Memory B cell (primary cell): ENCODE results near the gene ENOX1.
"Not testable (repeated sequence)": the region's sequence is repeated elsewhere in the genome, so short reads cannot be mapped to it uniquely, and the experiment has no call there.

ENCODE experiments used
- ATAC-seq: fragments of 150-1000 bp; cut with Tn5 transposase; 2 replicates; pipeline ENCODE4 v1.10.0; 2021; ENCODE audit warnings: low read depth, mild to moderate bottlenecking, moderate library complexity
- DNase-seq, 2 donors: peaks; one replicate each; pipeline ENCODE4 v3.0.0; 2022; ENCODE audit warnings: low spot score in 2 of 2
- H3K27ac Mint-ChIP-seq: one replicate; pipeline ENCODE4 v1.8.0; 2022; ENCODE audit warnings: mild to moderate bottlenecking, moderate library complexity, mixed read lengths
- H3K27me3 Mint-ChIP-seq: one replicate; pipeline ENCODE4 v1.8.0; 2022; ENCODE audit warnings: mixed read lengths
- H3K36me3 Mint-ChIP-seq: one replicate; pipeline ENCODE4 v1.8.0; 2022; ENCODE audit warnings: mild to moderate bottlenecking, mixed read lengths
- H3K4me1 Mint-ChIP-seq: one replicate; pipeline ENCODE4 v1.8.0; 2022; ENCODE audit warnings: mixed read lengths
- H3K4me3 Mint-ChIP-seq: one replicate; pipeline ENCODE4 v1.8.0; 2022; ENCODE audit warnings: mild to moderate bottlenecking, moderate library complexity, mixed read lengths
- H3K9me3 Mint-ChIP-seq: one replicate; pipeline ENCODE4 v1.8.0; 2022; ENCODE audit warnings: mixed read lengths

ENOX1 gene

GRCh38 chr13:43424412-43424811 lies 362.4 kb downstream of the ENOX1 start:
- ATAC-seq, result no peak
- peaks cover 2% of the 10 kb centered on the region for H3K27me3 Mint-ChIP-seq
- no peak overlapping the region for H3K27ac Mint-ChIP-seq
- DNase-seq, result no peak
- H3K36me3 Mint-ChIP-seq, result no peaks in the 10 kb centered on the region
- peaks cover 4% of the 10 kb centered on the region for H3K9me3 Mint-ChIP-seq
- no peaks in the 10 kb centered on the region for H3K4me1 Mint-ChIP-seq
- no peak overlapping the region for H3K4me3 Mint-ChIP-seq

DNA sequence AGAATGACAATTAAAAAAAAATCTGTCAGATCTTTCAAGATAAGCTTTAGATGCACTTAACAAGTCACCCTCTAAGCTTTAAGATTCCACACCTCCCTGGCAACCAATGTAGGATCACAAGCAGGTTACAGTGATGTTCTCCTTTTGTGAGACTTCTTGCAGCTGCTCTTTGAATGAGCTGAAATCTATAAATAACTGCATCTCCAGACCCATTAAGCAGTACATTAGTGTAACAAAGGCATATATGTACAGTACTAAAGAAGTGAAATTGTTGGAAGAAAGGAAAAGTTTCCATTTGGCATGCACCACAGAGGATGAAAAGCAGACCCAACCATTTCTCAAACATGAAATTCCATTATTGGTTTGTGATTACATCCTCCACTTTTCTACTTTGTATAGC lies 364.7 kb downstream of the ENOX1 start:
- ATAC-seq, result no peak
- H3K4me1 Mint-ChIP-seq, result no peaks in the 10 kb centered on the region
- peaks cover 4% of the 10 kb centered on the region for H3K9me3 Mint-ChIP-seq
- H3K27me3 Mint-ChIP-seq, result peaks cover 2% of the 10 kb centered on the region
- H3K36me3 Mint-ChIP-seq, result no peaks in the 10 kb centered on the region
- no peak for DNase-seq
- no peak overlapping the region for H3K4me3 Mint-ChIP-seq
- no peak overlapping the region for H3K27ac Mint-ChIP-seq

- H3K27me3 Mint-ChIP-seq, H3K9me3 Mint-ChIP-seq, H3K4me1 Mint-ChIP-seq, H3K27ac Mint-ChIP-seq, H3K36me3 Mint-ChIP-seq, H3K4me3 Mint-ChIP-seq, ATAC-seq, DNase-seq: not testable (repeated sequence)
Observed at GRCh38 chr13:43416842-43417241, 369.9 kb downstream of the ENOX1 start.

DNA sequence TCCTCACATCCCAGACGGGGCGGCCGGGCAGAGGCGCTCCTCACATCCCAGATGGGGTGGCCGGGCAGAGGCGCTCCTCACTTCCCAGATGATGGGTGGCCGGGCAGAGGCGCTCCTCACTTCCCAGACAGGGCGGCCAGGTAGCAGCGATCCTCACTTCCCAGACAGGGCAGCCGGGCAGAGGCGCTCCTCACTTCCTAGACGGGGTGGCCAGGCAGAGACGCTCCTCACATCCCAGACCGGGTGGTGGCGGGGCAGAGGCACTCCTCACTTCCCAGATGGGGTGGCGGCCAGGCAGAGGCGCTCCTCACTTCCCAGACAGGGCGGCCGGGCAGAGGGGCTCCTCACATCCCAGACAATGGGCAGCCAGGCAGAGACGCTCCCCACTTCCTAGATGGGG lies 370.4 kb downstream of the ENOX1 start:
- not testable (repeated sequence) for H3K4me3 Mint-ChIP-seq, DNase-seq, H3K36me3 Mint-ChIP-seq, H3K4me1 Mint-ChIP-seq, H3K27ac Mint-ChIP-seq, H3K27me3 Mint-ChIP-seq, ATAC-seq, H3K9me3 Mint-ChIP-seq

GRCh38 chr13:43415903-43416391 lies 370.8 kb downstream of the ENOX1 start:
- not testable (repeated sequence) for H3K27ac Mint-ChIP-seq, ATAC-seq, DNase-seq

GRCh38 chr13:43414111-43414510 lies 372.7 kb downstream of the ENOX1 start:
- Mint-ChIP-seq H3K27ac (no peak overlapping the region), H3K4me1 (no peaks in the 10 kb centered on the region)

More at GRCh38 chr13:43415903-43416391, 370.8 kb downstream of the ENOX1 start:
- not testable (repeated sequence) for H3K4me1 Mint-ChIP-seq, H3K27me3 Mint-ChIP-seq, H3K4me3 Mint-ChIP-seq, H3K9me3 Mint-ChIP-seq, H3K36me3 Mint-ChIP-seq

GRCh38 chr13:43411741-43412140 lies 375.0 kb downstream of the ENOX1 start:
- Mint-ChIP-seq H3K9me3 (no peaks in the 10 kb centered on the region), H3K4me3 (no peak overlapping the region), H3K4me1 (no peaks in the 10 kb centered on the region), H3K27ac (no peak overlapping the region), H3K27me3 (peaks cover 7% of the 10 kb centered on the region), H3K36me3 (no peaks in the 10 kb centered on the region)
- DNase-seq (no peak), ATAC-seq (no peak)

More at GRCh38 chr13:43414111-43414510, 372.7 kb downstream of the ENOX1 start:
- no peak for ATAC-seq
- DNase-seq, result no peak
- Mint-ChIP-seq H3K27me3 (peaks cover 3% of the 10 kb centered on the region), H3K36me3 (no peaks in the 10 kb centered on the region), H3K4me3 (no peak overlapping the region), H3K9me3 (no peaks in the 10 kb centered on the region)

GRCh38 chr13:43411211-43411610 lies 375.6 kb downstream of the ENOX1 start:
- no peak overlapping the region for H3K4me3 Mint-ChIP-seq
- no peaks in the 10 kb centered on the region for H3K9me3 Mint-ChIP-seq
- no peak for DNase-seq
- H3K36me3 Mint-ChIP-seq, result no peaks in the 10 kb centered on the region
- no peaks in the 10 kb centered on the region for H3K4me1 Mint-ChIP-seq
- no peak overlapping the region for H3K27ac Mint-ChIP-seq
- H3K27me3 Mint-ChIP-seq, result peaks cover 8% of the 10 kb centered on the region
- ATAC-seq, result no peak

DNA sequence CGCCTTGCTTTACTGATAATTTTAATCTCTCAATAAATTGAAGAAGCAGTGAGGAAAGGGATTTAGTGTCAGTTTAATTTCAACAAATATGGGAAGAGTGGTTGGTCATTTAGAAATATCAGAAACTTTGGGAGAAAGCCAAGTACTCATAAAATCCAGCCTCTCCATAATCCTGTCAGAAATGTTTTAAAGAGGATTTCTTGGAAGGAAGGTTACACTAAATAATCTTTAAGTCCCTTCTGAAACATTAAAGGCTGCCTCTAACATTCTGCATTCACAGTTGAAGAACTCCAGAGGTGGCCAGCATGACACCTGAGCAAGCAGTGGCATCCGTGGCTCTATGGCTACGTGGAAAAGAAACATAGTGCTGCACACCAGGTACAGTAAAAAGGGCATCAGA lies 378.5 kb downstream of the ENOX1 start:
- H3K36me3 Mint-ChIP-seq, result no peaks in the 10 kb centered on the region
- ATAC-seq, result no peak
- no peak overlapping the region for H3K27ac Mint-ChIP-seq
- no peak overlapping the region for H3K4me3 Mint-ChIP-seq
- H3K4me1 Mint-ChIP-seq, result no peaks in the 10 kb centered on the region
- no peaks in the 10 kb centered on the region for H3K9me3 Mint-ChIP-seq
- DNase-seq, result no peak
- peaks cover 7% of the 10 kb centered on the region for H3K27me3 Mint-ChIP-seq

DNA sequence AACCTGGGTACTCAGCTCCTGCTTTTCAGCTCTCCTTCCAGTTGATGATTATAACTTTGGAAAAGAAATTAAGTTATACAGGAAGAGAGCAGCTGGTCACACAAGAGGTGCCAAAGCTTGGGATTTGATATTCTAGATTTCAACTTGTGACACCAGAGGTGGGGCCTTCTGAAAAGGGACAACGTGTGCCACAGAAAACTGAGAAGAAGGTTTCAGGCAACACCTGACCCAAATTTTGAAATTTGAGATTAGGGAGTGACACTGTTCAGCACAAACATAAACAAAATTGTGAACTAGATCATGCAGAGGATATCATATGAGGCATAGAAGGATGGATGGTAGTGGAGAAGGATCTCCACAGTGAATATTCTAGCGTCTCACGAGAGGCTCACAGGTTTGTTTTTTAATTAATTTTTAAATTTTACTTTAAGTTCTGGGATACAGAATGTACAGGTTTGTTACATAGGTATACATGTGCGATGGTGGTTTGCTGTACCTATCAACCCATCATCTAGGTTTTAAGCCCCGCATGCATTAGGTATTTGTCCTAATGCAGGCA lies 379.7 kb downstream of the ENOX1 start:
- ATAC-seq, result no peak
- no peak overlapping the region for H3K4me3 Mint-ChIP-seq
- H3K27me3 Mint-ChIP-seq, result peaks cover 7% of the 10 kb centered on the region
- H3K9me3 Mint-ChIP-seq, result no peaks in the 10 kb centered on the region
- H3K36me3 Mint-ChIP-seq, result no peaks in the 10 kb centered on the region
- H3K4me1 Mint-ChIP-seq, result no peaks in the 10 kb centered on the region
- H3K27ac Mint-ChIP-seq, result no peak overlapping the region
- no peak for DNase-seq

DNA sequence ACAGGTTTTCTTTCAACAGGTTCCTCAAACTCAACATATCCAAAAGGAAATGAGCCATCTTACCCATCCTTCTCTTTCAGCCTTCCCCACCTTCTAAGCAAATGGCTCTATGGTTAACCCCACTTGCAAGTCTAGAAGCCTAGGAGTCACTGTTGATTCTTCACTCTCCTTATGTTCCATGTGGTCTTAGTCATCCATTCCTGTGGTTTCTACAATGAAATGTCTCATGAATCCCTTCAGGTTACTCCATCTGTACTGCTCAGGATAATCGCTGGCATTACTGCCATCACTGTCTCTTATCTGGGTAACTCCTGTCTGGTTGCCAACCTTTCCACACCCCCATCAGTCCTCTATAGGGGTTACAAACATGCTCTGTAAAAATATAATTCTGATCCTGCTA lies 381.3 kb downstream of the ENOX1 start:
- DNase-seq, result no peak

GRCh38 chr13:43402380-43402779 lies 384.4 kb downstream of the ENOX1 start:
- Mint-ChIP-seq H3K27ac (no peak overlapping the region), H3K4me3 (no peak overlapping the region), H3K9me3 (no peaks in the 10 kb centered on the region), H3K27me3 (peaks cover 9% of the 10 kb centered on the region), H3K4me1 (no peaks in the 10 kb centered on the region), H3K36me3 (no peaks in the 10 kb centered on the region)
- ATAC-seq (no peak), DNase-seq (no peak)

More for the DNA sequence above, 381.3 kb downstream of the ENOX1 start:
- Mint-ChIP-seq H3K27ac (no peak overlapping the region), H3K9me3 (no peaks in the 10 kb centered on the region), H3K27me3 (peaks cover 7% of the 10 kb centered on the region), H3K4me3 (no peak overlapping the region), H3K4me1 (no peaks in the 10 kb centered on the region), H3K36me3 (no peaks in the 10 kb centered on the region)
- ATAC-seq, result no peak

- peaks cover 7% of the 10 kb centered on the region for H3K27me3 Mint-ChIP-seq
- H3K4me3 Mint-ChIP-seq, result no peak overlapping the region
- ATAC-seq (no peak), DNase-seq (no peak)
- no peaks in the 10 kb centered on the region for H3K9me3 Mint-ChIP-seq
- H3K4me1 Mint-ChIP-seq, result no peaks in the 10 kb centered on the region
- H3K27ac Mint-ChIP-seq, result no peak overlapping the region
- H3K36me3 Mint-ChIP-seq, result no peaks in the 10 kb centered on the region
Observed at GRCh38 chr13:43401361-43401760, 385.4 kb downstream of the ENOX1 start.

GRCh38 chr13:43397111-43397510 lies 389.7 kb downstream of the ENOX1 start:
- ATAC-seq (no peak), DNase-seq (no peak)
- Mint-ChIP-seq H3K36me3 (no peaks in the 10 kb centered on the region), H3K9me3 (no peaks in the 10 kb centered on the region), H3K4me1 (no peaks in the 10 kb centered on the region), H3K27me3 (peaks cover 8% of the 10 kb centered on the region), H3K4me3 (no peak overlapping the region), H3K27ac (no peak overlapping the region)

GRCh38 chr13:43391036-43391435 lies 395.7 kb downstream of the ENOX1 start:
- ATAC-seq, result no peak
- no peak for DNase-seq
- no peaks in the 10 kb centered on the region for H3K9me3 Mint-ChIP-seq
- H3K4me3 Mint-ChIP-seq, result no peak overlapping the region
- H3K36me3 Mint-ChIP-seq, result no peaks in the 10 kb centered on the region
- no peak overlapping the region for H3K27ac Mint-ChIP-seq
- H3K27me3 Mint-ChIP-seq, result peaks cover 8% of the 10 kb centered on the region
- no peaks in the 10 kb centered on the region for H3K4me1 Mint-ChIP-seq
